RPMI7951 (cell line): ENCODE results near the gene SLC22A3. TPM values are rescaled to one million over a fixed set of nuclear protein-coding genes. Genes with fewer than 3 reads are reported as not detected.

Experiments used
- DNase-seq: peaks from one replicate; pipeline ENCODE4 v3.0.0-alpha.2; 2012; ENCODE audit warnings: low read depth
- total RNA-seq: library from RNA; depleted of rRNA; stranded (reverse); fragments of >200 nt; shearing (Covaris generic); gene quantifications from 2 replicates; pipeline ENCODE4 v1.2.3, GENCODE V29; 2014

Gene SLC22A3
- total RNA-seq, 1 experiment from 2014 or later = 2.2 TPM

GRCh38 chr6:160417146-160417545 is 69.0 kb downstream of the SLC22A3 start:
- no peak for DNase-seq

GRCh38 chr6:160417550-160417949 is 69.4 kb downstream of the SLC22A3 start:
- DNase-seq = no peak

GRCh38 chr6:160418370-160418769 is 70.2 kb downstream of the SLC22A3 start:
- no peak for DNase-seq

GRCh38 chr6:160419488-160419887 is 71.3 kb downstream of the SLC22A3 start:
- DNase-seq = peak; percentile 20

DNA sequence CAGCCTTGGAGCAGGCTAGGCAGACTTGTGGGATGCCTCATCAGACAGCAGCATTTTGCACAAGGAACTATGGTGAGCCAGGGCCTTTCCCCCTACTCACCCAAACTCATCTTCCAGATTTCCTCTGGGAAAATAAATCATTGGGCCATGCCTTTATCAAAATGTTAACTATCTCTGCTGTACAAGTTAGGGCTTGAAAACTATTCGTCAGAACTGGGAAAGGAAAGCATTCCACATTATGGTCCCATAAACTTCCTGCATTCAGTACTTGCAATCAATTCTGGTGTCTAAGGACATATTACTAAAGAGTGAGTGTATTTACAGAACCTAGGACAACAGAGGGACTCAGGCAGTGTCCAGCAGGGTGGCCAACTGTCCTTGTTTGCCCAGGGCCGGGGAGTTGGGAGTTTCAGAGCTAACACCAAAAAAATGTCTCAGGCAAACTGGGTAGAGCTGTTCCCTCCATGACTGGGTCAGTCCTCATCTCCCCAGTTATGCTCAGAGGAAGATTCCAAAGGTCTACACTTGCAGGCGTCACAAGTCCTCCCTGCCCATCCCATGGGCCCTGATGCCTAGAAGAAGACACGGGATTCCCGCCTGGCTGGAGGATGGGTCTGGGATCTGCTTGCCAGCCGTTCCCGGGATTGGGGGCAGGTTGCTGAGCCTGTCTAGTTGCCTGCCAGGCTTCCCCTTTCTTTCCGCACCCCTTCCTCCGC is 72.2 kb downstream of the SLC22A3 start:
- no peak for DNase-seq

DNA sequence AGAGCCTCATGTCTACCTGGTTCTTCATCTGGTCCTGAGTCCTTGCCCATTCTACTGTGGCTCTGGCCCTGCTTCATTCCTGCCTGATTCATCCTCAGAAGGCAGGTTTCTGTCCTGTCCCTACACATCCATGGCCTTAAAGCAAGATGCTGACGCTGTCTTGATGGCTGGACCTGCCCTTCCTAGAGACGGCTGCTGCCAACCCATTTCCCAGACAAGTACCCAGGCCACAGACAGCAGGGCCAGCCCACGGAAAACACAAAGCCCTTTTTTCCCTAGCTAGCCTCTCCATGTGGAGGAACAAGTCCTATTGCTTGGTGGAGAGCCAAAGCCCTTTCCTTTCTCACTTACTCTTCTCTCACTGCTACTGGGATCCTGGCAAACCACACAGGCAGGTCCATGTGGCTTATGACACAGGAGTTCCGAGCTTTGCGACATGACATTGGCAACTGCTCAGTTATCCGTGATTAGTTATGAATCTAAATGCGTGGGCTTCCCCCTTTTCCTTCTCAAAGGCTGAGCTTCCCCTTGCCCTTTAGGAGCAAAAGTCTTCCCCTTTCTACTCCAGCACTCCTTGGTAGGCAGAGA is 72.9 kb downstream of the SLC22A3 start:
- no peak for DNase-seq

DNA sequence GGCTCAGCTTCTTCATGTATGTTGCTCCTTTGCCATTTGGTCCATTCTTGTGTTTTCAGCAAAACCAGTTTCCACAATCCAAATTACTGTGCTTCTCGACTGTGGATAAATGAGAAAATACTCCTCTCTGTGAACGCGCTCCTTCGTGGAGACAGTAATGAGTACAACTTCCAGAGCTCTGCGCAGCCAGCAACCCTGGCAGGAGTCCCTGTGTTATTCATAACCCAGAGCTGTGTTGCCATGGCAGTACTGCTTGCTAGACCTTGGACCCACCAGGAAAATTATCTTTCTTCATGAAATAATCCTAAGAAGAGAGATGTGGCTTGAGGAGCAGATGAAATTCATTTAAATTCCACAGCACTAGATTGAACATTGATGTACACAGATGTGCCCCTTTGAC is 73.7 kb downstream of the SLC22A3 start:
- DNase-seq = no peak

DNA sequence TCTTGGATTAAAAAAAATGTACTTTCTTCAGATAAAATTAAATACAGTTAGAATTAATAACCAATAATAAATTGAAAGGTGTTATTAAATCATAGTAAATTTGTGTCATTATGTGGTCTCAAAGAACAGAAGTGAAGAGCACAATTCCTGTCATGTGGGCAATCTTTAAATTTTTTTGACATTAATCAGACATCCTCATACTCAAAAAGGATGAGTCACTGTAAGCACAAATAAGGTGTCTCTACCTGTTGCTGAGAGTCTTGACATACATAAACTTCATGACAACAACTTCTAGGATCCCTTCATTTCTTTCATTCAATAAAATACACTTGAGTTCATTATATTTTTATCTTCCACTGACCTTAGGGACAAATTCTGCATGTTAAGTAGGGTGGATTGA is 76.1 kb downstream of the SLC22A3 start:
- no peak for DNase-seq

- DNase-seq = peak; percentile 25
These were observed 78.0 kb downstream of the SLC22A3 start for GRCh38 chr6:160426136-160426535.

- DNase-seq = no peak
These were observed 79.3 kb downstream of the SLC22A3 start for GRCh38 chr6:160427312-160428068.

DNA sequence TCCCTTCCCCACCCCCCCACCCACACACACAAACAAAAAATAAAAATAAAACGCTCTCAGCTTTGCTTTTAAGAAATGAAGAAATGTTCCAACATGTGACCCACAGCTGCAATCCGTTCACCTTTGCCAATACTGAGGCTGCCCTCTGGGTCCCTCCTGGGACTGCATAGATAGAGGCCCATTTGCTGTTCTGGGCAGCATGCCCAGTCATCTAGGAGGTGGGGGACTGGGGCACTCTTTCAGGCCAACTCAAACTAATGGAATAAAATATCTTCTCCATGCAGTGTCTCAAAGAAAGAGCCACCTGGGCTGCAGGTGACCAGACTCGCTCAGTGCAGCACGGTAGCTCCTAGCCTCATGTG is 79.9 kb downstream of the SLC22A3 start:
- peak; percentile 52 for DNase-seq

- no peak for DNase-seq
These were observed 80.8 kb downstream of the SLC22A3 start for GRCh38 chr6:160428818-160429619.

DNA sequence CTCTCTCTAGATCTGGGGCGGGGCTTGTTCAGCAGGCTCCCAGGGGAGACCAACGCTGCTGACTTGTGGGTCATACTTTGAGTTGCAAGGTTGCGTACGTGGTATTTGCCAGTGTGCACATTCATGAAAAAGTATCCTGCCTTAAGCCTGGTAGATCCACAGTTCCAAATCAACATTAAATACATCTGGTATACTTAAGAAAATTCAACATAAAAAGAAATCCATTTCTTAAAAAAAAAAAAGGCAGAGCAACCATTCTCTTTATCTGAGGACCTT is 81.4 kb downstream of the SLC22A3 start:
- no peak for DNase-seq

GRCh38 chr6:160430203-160430602 is 82.0 kb downstream of the SLC22A3 start:
- DNase-seq = no peak

DNA sequence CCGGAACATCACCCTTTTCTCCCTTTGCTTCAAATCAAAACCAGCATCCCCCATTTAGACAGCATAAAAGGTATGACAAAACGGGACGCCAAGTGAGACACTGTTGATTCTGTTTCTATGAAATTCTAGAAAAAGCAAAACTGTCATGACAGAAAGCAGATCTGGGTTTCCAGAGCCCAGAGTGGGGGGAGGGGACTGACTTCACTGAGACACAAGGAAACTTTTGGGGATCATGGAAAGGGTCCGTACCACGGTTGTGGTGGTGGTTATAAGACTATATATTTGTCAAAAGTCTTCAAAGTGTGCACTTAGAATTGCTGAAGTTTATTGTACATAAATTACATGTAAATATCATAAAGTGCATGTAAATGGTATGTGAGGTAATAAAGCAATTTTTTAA is 82.6 kb downstream of the SLC22A3 start:
- no peak for DNase-seq

DNA sequence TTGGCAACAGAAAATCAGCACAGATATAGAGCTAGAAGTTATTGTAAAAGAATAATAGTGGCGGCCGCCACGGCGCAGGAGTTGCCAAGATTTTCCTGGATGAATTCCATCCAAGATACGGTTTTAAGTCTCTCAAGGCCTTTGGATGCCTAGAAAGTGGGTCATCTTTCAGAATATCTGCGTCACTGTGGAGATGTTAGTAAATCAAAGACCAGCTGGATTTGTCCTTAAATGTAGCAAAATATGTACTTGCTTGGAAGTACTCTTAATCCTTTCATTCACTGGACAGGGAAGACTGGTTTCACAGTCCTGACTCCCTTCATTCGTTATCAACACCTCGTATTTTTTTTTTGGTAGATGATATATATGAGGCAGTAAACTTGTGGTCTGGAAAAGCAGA is 83.0 kb downstream of the SLC22A3 start:
- peak; percentile 77 for DNase-seq

GRCh38 chr6:160431791-160432404 is 83.7 kb downstream of the SLC22A3 start:
- DNase-seq = no peak

GRCh38 chr6:160435935-160436334 is 87.8 kb downstream of the SLC22A3 start:
- no peak for DNase-seq

DNA sequence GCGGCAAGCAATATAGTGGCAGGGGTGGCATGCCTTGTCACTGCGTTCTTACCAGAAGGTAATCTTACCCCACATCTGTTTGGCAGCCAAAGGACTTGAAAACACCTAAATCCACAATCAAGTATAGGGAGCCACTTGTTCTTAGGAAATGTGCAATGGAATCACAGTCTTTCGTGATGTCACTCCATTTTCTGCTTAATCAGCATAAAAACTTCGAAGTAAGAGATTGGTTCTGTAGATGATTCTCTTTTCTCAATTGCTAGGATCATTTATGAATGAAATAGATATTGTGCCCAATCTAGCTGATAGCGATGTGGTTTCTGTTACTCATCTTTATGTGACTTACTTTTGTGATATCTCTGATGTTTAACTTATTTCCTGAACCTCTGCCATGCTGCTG is 89.0 kb downstream of the SLC22A3 start:
- DNase-seq = no peak

DNA sequence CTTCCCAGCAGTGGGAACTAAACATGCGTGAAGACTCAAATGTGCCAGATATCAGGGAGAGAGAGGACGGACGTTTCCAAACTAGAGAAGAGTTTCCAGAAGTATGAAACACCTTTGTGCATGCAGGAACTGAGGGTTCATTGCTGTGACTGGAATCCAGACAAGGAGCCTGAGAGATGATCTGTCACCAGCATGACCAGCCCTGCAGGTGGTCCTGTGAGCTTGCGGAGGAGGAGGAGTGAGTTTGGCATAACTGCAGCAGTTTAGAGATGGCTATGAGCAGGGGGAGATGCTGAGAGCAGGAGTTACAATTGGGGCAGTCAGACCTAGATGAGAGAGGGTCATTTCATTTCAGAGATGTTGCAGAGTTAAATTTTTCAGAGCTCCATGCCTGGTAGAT is 89.6 kb downstream of the SLC22A3 start:
- no peak for DNase-seq

- DNase-seq = no peak
These were observed 90.3 kb downstream of the SLC22A3 start for GRCh38 chr6:160438481-160438880.

- DNase-seq = no peak
These were observed 91.6 kb downstream of the SLC22A3 start for GRCh38 chr6:160439751-160440150.
